ENCODE results near the gene RLBP1. TPM values are rescaled to one million over a fixed set of nuclear protein-coding genes. Genes with fewer than 3 reads are reported as not detected.

The RLBP1 gene
- total and polyA plus RNA-seq, 8 donors = 0.13 to 1.3 TPM; not detected in 6

- DNase-seq = no peak
- H3K36me3 ChIP-seq = peaks cover 0 to 16% (median 12%) of the 10 kb centered on the region in 4 donors
- intact Hi-C loops (cut with DNase I; ENCODE audit: low total_unique reads) = no loop called here
- 59 to 78% (median 75%) methylated on average over 14 of the region's 14 CpGs for WGBS, 5 donors
- peaks cover 0 to 13% (median 5%) of the 10 kb centered on the region in 4 donors for H3K4me1 ChIP-seq
- H3K27ac ChIP-seq = no peak overlapping the region
- no peaks in the 10 kb centered on the region for H3K27me3 ChIP-seq
- TF ChIP-seq CTCF (IDR thresholded peaks at IDR 0.05) = no peak
- no peak for TF ChIP-seq POLR2AphosphoS5 (IDR thresholded peaks at IDR 0.05)
- TF ChIP-seq POLR2A (IDR thresholded peaks at IDR 0.05) = no peak
- no peak for TF ChIP-seq EP300 (IDR thresholded peaks at IDR 0.05)
- no peak overlapping the region for H3K4me3 ChIP-seq
- no peaks in the 10 kb centered on the region for H3K9me3 ChIP-seq
Measured at GRCh38 chr15:89205991-89206585, 15.3 kb downstream of the RLBP1 start.

GRCh38 chr15:89203705-89204273, 17.6 kb downstream of the RLBP1 start:
- H3K4me1 ChIP-seq = peaks cover 0 to 13% (median 5%) of the 10 kb centered on the region in 4 donors
- no peaks in the 10 kb centered on the region for H3K27me3 ChIP-seq
- WGBS, 5 donors = 56 to 65% (median 62%) methylated on average over 2 of the region's 2 CpGs
- DNase-seq = no peak
- H3K9me3 ChIP-seq = no peaks in the 10 kb centered on the region
- intact Hi-C loops (cut with DNase I; ENCODE audit: low total_unique reads) = no loop called here
- TF ChIP-seq EP300 (IDR thresholded peaks at IDR 0.05) (no peak), CTCF (IDR thresholded peaks at IDR 0.05) (no peak), POLR2A (IDR thresholded peaks at IDR 0.05) (no peak), POLR2AphosphoS5 (IDR thresholded peaks at IDR 0.05) (no peak)
- no peak overlapping the region for H3K27ac ChIP-seq
- H3K4me3 ChIP-seq = no peak overlapping the region
- H3K36me3 ChIP-seq = peaks cover 0 to 39% (median 35%) of the 10 kb centered on the region in 4 donors

GRCh38 chr15:89201465-89202005, 19.8 kb downstream of the RLBP1 start:
- H3K27ac ChIP-seq = no peak overlapping the region
- H3K9me3 ChIP-seq = no peaks in the 10 kb centered on the region
- H3K36me3 ChIP-seq = peaks cover 0 to 61% (median 58%) of the 10 kb centered on the region in 4 donors
- no peak for DNase-seq
- peaks cover 0 to 9% (median 2%) of the 10 kb centered on the region in 4 donors for H3K4me1 ChIP-seq
- 87 to 91% (median 90%) methylated on average over 20 of the region's 20 CpGs for WGBS, 5 donors
- H3K4me3 ChIP-seq = no peak overlapping the region
- intact Hi-C loops (cut with DNase I; ENCODE audit: low total_unique reads) = no loop called here
- no peaks in the 10 kb centered on the region for H3K27me3 ChIP-seq
- no peak for TF ChIP-seq EP300 (IDR thresholded peaks at IDR 0.05)
- no peak for TF ChIP-seq POLR2AphosphoS5 (IDR thresholded peaks at IDR 0.05)
- no peak for TF ChIP-seq POLR2A (IDR thresholded peaks at IDR 0.05)
- no peak for TF ChIP-seq CTCF (IDR thresholded peaks at IDR 0.05)

GRCh38 chr15:89200182-89200581, 21.2 kb downstream of the RLBP1 start:
- Histone ChIP-seq H3K27me3 (no peaks in the 10 kb centered on the region), H3K9me3 (no peaks in the 10 kb centered on the region), H3K4me1 (peaks cover 0 to 13% (median 2%) of the 10 kb centered on the region in 4 donors), H3K27ac (no peak overlapping the region), H3K36me3 (peaks cover 10 to 73% (median 71%) of the 10 kb centered on the region in 4 donors), H3K4me3 (no peak overlapping the region)
- TF ChIP-seq EP300 (IDR thresholded peaks at IDR 0.05) (no peak), POLR2A (IDR thresholded peaks at IDR 0.05) (no peak), POLR2AphosphoS5 (IDR thresholded peaks at IDR 0.05) (no peak), CTCF (IDR thresholded peaks at IDR 0.05) (no peak)
- 89 to 95% (median 94%) methylated on average over 12 of the region's 12 CpGs for WGBS, 5 donors
- intact Hi-C loops (cut with DNase I; ENCODE audit: low total_unique reads) = no loop called here
- DNase-seq = no peak
